NB4 (cell line): Measurements from ENCODE around the gene BTLA.

ENCODE experiments used
- MYC ChIP-seq: IDR thresholded peaks from 2 replicates; pipeline ENCODE4 v1.6.1; 2011; ENCODE audit warnings: low read depth, low read length
- POLR2A ChIP-seq: IDR thresholded peaks from 2 replicates; pipeline ENCODE4 v1.6.1; 2011; ENCODE audit warnings: mild to moderate bottlenecking; ENCODE audit not compliant: insufficient read length; ENCODE audit errors: extremely low read depth
- TF ChIP-seq, protein P1 (sequence below): IDR thresholded peaks from one replicate; pipeline ENCODE4 v1.5.1; 2012; ENCODE audit warnings: low read depth, low read length
- TF ChIP-seq, protein P2 (sequence below): IDR thresholded peaks from 2 replicates; pipeline ENCODE4 v1.6.1; 2011; ENCODE audit warnings: low read depth, low read length

DNA sequence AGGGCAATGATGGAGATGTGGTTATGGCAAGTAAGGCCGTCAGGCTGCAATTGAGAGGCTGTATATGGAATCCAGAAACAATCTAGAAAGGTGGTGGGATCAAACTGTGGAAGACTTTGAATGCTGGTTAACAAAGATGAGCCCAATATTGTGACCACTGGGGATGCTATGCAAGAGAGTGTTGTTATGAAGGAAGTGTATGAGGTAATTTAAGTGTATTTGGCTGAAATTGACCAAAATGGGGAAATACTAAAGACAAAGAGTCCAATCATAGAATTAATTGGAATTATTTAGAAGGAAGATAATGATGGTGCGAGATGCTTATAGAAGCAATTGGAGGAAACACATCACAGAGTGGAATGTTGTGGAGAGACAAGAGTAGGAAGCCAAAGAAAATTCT lies 24.5 kb downstream of the BTLA start:
- TF ChIP-seq, protein P1, sequence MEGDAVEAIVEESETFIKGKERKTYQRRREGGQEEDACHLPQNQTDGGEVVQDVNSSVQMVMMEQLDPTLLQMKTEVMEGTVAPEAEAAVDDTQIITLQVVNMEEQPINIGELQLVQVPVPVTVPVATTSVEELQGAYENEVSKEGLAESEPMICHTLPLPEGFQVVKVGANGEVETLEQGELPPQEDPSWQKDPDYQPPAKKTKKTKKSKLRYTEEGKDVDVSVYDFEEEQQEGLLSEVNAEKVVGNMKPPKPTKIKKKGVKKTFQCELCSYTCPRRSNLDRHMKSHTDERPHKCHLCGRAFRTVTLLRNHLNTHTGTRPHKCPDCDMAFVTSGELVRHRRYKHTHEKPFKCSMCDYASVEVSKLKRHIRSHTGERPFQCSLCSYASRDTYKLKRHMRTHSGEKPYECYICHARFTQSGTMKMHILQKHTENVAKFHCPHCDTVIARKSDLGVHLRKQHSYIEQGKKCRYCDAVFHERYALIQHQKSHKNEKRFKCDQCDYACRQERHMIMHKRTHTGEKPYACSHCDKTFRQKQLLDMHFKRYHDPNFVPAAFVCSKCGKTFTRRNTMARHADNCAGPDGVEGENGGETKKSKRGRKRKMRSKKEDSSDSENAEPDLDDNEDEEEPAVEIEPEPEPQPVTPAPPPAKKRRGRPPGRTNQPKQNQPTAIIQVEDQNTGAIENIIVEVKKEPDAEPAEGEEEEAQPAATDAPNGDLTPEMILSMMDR = no peak
- no peak for TF ChIP-seq POLR2A
- TF ChIP-seq, protein P2, sequence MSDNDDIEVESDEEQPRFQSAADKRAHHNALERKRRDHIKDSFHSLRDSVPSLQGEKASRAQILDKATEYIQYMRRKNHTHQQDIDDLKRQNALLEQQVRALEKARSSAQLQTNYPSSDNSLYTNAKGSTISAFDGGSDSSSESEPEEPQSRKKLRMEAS = no peak
- TF ChIP-seq MYC = no peak
